DND-41 (cell line): Measurements from ENCODE around the gene ARPIN.

Experiments
- CTCF ChIP-seq: IDR thresholded peaks from 2 replicates; pipeline ENCODE4 v1.5.1; 2012; ENCODE audit warnings: borderline replicate concordance, low read length, moderate library complexity, mild to moderate bottlenecking; ENCODE audit not compliant: poor library complexity, severe bottlenecking; ENCODE audit errors: extremely low read depth
- EZH2 ChIP-seq: IDR thresholded peaks from 3 replicates; pipeline ENCODE4 v1.6.1; 2012; ENCODE audit warnings: borderline replicate concordance, low read depth, mild to moderate bottlenecking, moderate library complexity, low read length, inconsistent platforms; ENCODE audit not compliant: severe bottlenecking

DNA sequence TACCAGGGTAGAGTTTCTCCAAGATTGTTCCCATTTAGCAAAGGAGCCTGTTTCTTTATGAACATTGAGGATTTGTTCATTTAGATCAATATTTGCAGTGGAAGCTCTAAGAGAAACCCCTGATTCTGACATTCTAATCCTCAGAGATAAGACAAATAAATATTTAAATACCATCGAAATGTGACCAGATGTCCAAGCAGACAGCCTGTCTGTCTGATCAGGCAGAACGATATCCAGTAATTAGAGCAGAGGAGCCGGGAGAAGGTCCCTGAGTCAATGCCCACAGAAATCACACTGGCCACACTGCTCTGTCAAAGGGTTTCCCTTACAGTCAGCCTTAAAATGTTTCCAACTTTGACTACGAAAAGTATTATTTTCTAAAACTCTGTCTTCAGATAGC lies 15.7 kb upstream of the ARPIN start:
- TF ChIP-seq CTCF (no peak), EZH2 (no peak)
